Hematopoietic multipotent progenitor cell treated with erythropoietin and hydrocortisone succinate and interleukin-3 and kit ligand, for 15 days (in vitro differentiated cells): ENCODE measurements around the gene ARID4B.
"Not testable (repeated sequence)": the region's sequence is repeated elsewhere in the genome, so short reads cannot be mapped to it uniquely, and the experiment has no call there.

Source experiments
- DNase-seq: peaks from one replicate; pipeline ENCODE4 v3.0.0-alpha.2; 2015; ENCODE audit warnings: low spot score

The ARID4B gene

DNA sequence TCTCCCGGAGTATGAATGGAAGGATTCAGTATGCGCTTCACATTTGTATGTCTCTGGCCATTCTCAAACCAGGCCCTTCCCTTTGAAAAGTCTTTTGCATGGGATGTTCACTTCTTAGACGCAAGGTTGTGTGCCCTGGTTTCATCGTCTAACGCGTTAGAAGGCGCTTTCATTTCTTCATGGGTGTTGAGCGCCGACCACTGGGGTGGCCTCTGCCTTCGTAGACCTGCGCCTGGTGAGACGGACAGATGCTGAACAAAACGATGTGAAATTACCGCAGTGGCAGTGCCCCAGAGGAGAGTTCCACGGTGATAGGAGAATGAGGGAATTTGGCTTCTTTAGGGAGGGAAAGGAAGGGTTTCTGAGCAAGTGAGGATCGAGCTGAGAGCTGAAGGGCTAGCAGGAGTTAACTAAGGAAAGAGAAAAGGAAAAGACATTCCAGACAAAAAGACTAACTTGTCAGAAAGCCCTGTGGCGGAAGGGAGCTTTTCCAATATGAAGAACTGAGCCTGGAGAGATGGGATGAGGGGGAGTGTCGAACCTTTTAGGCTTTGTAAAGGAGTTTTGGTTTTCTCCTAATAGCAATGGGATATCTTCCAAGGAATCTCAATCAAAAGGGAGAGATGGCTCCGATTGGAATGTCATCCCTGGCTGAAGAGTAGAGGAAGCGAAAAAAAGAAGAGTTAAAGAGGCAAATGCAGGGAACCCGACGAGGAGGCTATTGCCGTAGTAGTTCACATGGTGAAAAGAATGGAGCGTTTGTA, 1.3 kb upstream of the ARID4B start:
- DNase-seq: peak; percentile 59

DNA sequence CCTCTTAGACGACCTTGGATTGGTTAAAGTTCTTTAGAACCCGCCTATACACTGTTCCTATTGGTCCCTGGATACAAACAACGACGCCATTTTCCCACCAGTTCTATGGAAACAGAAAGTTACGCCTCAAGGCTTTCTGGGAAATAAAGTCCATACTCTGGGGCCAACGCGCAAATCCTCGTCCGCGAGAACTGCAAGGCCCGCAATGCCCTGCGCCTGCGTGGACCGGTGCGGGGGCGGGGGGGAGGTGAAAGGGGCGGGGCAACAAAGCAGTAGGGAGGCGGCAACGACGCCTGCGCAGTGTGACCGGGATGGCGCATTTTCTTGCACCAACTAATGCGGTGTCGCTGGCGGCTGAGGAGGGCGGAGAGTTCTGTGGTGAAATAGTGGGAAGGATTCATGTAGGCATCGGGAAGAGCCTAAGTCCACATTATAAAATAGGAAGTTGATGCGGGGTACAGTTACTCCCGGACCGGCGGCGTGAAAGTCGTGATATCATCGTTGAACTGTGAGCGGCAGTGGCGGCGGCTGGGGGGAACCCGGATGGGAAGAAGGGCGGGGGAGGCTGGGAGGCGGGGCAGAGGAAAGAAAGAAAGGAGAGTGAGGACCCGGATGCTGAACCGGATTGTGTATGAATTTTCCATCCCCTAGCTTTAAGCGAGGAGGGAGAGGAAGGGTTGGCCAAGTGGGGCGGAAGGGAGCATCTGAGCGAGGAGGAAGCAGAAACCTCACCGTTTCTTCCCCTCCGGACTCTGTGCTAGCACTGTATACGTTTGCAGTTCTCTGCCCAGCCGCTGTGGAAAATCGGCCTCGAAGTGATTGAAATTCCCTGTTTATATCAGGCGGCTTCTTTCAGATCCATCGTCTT, 526 bp upstream of the ARID4B start, which contains the start of gene GGPS1:
GGPS1 (plus strand) TSS at position 300 of the 868 bp plus-strand sequence. CDS start 6,695 bp downstream, outside the sequence.
- peak; percentile 100 for DNase-seq

DNA sequence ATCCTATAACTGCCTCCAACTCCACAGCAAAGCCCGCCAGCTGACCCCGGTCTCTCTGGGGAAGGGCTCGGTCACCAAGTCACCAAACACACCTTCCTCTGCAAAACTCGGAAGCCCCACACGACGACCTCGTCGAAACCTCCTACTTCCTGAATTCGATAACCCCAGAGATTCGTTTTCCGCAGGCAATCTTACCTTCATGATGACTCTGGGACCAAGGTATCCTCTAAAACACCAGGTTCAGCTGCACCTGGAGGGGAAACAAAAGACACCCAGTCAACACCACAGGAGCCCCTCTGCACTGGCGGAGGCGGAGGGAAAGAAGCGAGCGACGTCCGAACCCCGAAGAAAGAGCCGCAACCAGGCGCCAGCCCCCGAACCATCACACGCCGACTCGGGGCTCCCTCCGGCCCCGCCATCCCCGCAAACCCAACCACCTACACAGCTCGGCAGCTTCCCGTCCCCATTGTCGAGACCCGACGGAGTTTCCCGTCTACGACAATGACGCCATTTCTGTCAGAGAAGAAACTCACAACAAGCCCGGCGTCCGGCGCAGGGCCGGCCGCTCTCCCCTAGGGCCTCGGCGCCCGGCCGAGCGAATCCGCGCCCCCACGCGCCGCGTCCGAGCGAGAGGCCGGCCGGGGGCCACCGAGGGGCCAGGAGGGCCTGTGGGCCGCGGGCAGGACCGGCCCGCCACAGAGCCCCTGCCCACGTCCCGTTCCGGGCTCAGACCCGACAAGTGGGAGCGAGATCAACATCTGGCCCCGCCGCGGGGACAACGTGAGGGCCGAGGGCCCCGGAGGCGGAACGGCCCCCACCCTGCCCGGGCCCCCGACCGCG, 1.0 kb downstream of the ARID4B start:
- DNase-seq: no peak

DNA sequence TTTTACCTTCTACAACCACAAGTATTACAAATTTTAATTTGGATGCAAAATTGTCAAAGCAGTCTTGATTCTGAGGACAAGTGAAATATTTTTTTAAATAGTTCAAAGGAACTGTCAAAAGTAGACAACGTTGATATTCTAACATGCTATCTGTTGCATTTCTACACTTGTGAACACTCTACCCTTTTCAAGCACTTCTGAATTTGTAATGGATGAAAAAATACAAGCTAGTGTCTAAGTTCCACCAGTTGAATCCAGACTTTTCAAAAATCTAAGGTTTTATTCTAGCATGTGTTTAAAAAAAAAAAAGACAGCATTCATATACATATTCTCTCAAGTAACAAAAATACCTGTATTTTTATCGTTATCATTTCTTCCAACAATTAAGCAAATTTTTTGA, 2.1 kb downstream of the ARID4B start:
- no peak for DNase-seq

DNA sequence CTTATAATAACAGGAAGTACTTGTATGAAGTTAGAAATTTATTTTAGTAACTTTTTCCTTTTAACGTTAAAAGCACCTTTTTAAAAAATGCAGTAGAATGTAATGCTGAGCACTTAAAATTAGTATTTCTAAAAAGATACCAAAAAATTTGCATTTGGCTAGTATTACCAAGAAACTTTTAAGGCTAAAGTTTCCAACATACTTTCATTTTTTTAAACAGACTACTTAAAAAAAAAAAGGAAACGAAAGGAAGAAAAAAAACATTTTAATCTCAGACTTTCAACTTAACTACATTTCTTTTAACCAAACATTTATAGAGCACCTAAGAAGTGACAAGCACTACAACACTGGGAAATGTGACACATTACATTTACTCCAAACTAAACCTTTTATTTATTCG, 2.8 kb downstream of the ARID4B start:
- DNase-seq: no peak

DNA sequence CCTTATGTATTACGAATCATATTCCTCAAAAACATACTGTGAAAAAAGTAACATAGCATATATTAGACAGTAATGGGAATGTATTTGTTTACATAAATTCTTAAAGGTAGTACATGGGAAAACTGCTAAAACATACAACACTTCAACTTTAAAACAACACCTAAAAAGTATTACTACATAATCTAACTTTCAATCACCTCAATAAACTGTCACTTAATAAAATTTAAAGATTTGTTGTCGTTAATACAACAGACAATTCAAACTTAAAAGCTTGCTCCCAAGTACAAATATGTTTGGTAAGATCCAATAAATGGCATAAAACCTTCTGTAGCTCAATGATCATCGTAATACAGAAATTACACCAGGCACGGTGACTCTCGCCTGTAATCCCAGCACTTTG, 3.7 kb downstream of the ARID4B start:
- DNase-seq: no peak

DNA sequence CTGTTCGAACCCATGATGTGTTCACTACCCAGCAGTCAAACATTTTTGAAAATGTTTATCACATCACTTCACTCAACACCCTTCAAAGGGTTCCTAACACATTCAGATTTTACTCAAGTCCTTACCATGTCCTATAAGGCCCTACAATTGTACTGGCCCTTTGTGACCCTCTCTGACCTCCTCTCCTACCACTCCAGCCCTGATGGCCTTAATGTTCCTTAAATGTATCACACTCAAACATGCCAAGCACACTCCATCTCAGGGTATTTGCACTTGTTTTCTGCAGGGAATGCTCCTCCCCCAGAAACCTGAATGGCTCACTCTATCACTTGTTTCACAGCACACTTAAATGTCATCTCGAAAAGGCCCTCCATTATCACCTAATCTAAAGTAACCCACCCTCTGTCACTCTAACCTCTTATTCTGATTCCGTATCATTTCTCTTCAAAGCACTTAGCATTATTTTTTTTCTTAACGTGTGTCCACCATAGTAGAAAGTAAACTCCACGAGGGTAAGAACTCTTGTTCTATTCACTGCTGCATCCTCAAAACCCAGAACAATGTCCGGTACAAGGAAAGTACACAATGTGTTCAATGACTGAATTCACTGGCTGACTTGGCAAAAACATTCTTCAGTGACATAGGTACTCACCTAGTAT, 7.3 kb downstream of the ARID4B start:
- no peak for DNase-seq

DNA sequence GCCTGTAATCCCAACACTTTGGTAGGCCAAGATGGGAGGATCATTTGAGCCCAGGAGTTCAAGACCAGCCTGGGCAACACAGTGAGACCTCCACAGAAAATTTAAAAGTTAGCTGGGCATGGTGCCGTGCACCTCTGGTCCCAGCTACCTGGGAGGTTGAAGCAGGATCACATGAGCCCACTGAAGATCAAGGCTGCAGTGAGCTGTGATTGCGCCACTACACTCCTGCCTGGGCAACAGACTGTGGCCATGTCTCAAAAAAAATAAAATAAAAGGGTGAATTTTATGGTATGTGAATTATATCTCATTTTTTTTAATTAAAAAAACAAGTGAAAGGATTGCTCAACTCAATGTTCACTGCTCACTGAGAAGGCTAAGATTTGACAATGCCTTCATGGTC, 8.7 kb downstream of the ARID4B start:
- DNase-seq: no peak

DNA sequence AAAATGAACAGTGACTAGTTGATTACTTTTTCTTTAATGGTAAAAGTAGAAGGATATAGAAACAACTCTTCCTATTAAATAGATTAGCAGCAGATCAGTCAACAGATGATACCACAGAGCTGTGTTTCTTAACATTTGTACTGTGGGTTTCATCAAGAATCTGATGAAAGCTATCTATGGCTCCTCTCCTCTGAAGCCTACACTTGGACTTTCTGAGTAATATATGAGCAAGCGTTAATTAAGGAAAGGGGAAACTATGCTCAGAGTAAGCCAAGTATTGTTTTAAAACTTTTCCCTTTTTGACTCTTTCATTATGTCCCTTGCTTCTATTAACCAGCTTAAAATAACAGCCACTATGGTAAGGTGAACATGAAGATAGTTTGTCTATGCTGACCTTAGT, 10.8 kb downstream of the ARID4B start:
- DNase-seq: no peak

DNA sequence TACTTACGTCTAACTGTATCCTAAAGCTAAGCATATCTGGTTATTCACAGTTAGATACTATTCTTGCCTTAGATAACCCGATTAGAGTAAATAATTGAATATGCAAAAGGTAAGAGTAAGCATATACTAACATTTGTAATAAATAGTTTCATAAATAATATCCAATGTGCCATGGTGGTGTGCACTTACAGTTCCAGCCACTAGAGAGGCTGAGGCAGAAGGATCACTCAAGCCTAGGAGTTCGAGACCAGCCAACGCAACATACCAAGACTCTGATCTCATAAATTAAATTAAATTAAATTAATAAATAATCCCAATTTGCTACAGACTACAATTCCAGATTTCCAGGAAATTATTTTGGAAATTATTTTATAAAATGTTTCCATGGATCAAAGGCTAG, 12.2 kb downstream of the ARID4B start:
- DNase-seq: no peak

DNA sequence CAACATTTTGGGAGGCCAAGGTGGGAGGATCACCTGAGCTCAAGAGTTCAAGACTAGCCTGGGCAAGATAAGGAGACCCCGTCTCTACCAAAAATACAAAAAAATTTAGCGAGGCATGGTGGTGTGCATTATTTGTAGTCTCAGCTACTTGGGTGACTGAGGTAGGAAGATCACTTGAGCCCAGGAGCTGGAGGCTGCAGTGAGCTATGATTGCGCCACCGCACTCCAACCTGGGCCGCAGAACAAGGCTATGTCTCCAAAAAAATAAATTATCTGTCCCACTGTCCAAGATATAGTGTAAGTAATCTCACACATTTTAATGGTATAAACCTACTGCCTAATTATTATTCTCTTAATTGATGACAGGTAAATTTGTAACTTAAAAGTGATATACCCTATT, 12.8 kb downstream of the ARID4B start:
- DNase-seq: no peak

DNA sequence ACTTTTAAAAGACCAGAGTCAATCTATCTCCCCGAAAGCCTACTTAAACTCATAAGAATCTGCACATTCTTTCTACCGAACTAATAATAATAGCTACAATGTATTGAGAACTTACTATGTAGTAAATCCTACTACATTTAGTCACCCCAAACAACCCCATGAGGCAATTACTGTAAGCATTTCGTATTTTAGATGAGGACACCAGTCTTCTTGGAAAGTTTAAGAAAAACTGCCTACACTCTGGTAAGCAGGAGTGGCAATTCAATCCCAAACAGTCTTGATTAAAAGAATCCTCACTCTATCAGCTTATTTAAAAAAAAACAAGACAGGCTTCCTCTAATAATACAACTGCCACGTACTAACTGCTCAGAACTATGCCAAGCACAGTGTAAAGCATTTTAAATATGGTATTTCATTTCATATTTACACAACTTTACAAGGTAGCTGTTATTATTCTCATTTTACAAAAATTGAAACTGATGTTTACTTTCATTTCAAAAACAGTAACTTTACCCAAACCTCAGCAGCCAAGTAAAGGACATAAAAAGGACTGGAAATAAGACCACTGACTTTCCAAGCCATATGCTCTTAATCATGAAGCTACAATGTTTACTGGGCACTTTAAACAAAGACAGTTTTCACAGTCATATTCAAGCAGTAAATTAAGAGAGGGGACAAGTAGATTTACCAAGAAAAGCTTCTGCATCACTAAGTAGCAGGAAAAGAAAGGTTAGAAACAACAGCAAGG, 13.9 kb downstream of the ARID4B start:
- DNase-seq: no peak

DNA sequence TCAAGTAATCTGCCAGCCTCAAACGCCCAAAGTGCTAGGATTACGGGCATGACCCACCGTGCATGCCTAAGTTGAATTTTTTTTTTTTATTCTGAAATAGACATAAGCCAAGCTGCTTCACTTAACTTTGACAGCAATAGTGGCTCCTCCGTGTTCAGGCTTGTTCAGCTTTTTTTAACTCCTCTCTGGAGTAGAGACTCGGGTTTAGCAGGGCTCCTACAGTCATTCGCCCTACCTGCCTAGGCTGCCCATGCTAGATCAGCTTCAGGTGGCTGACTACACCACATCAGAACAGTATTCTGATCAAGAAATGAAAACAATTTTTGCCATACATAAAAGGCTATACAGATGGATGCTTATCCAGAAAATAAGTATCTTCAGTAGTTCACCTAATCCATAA, 14.7 kb downstream of the ARID4B start:
- DNase-seq: no peak

DNA sequence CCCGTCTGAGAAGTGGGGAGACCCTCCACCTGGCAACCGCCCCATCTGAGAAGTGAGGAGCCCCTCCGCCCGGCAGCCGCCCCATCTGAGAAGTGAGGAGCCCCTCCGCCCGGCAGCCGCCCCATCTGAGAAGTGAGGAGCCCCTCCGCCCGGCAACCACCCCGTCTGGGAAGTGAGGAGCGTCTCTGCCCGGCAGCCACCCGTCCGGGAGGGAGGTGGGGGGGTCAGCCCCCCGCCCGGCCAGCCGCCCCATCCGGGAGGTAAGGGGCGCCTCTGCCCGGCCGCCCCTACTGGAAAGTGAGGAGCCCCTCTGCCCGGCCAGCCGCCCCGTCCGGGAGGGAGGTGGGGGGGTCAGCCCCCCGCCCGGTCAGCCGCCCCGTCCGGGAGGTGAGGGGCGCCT, 18.8 kb downstream of the ARID4B start:
- not testable (repeated sequence) for DNase-seq

DNA sequence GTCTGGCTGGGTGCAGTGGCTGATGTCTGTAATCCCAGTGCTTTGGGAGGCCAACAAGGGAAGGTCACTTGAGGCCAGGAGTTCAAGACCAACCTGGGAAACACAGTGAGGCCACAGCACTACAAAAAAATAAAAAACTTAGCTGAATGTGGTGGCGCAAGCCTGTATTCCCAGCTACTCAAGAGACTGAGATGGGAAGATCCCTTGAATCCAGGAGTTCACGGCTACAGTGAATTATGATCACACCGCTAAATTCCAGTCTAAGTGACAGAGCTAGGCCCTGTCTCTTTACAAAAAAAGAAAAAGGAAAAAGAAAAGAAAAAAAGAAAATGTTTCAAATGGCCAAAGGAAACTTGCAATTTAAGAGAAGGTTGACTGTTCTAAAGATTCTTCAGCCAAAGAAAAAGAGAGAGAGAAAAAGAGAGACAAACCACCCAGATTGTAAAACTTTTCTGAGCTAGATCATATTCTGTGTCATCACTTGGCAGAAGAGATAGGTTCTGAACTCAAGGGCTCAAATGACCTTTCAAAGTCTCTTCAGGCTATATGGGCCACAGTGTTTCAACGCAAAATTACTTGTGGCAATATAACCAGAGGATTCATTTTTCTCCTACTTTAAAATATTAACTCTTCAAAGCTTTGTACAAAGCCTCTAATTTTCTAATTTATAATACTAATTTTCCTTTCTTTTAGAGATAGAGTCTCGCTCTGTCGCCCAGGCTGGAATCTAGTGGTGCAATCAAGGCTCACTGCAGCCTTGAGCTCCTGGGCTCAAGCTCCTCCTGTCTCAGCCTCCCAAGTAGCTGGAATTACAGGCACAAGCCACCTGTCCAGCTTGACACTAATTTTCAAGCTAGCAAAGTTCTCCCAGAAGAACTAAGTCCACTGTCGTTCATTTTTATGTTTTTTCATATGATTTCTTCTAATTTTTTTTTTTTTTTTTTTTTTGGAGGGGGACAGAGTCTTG, 20.5 kb downstream of the ARID4B start:
- DNase-seq: no peak

DNA sequence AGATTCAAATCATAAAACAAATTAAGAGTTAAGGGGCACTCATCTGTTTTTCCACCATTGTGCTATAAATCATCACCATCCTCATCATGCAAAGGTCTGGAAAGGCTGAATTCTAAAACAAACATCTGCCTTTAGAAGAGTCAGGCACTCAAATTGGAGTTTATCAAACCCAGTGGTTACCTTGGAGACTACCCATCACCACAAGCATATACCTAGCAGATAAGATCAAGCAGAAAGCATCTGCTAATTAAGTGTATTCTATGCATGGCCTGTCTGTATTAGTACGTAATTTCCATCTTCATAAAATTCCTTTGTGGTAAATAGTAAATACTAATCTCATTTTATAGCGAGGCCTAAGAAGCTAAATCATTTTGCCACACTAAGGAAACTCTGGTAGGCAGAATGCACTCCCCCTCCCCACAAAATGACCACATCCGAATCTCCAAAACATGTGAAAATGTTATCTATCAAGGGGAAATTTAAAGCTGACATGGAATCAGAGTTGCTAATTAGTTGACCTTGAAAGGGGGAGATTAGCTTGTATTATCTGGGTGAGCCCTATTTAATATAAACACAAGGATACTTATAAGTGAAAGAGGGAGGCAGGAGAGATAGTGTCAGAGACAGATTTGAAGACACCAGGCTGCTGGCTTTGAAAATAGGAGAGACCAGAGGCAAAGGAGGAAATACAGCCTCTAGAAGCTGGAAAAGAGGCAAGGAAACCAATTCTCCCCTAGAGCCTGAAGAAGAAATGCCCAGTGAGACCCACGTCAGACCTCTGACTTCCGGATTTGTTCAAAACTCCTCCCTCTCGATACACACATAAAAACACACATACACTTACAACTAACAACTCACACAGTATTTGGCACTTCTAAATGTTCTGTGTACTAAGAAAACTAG, 23.2 kb downstream of the ARID4B start:
- DNase-seq: no peak

DNA sequence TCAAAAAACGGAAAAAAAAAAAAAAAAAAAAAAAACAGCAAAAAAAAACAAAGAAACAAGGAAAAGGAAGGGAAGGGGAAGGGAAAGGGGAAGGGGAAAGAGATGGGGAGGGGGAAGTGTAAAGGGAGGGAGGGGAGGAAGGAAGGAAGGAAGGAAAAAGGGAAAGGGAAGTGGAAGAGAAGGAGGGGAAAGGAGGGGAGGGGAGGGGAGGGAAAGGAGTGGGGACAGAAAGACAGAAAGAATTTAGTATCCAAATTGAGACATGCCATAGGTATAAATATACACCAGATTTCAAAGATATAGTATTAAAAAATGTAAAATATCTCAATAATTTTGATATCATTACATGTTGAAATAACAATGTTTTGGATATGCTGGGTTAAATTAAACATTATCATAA, 25.8 kb downstream of the ARID4B start:
- no peak for DNase-seq

DNA sequence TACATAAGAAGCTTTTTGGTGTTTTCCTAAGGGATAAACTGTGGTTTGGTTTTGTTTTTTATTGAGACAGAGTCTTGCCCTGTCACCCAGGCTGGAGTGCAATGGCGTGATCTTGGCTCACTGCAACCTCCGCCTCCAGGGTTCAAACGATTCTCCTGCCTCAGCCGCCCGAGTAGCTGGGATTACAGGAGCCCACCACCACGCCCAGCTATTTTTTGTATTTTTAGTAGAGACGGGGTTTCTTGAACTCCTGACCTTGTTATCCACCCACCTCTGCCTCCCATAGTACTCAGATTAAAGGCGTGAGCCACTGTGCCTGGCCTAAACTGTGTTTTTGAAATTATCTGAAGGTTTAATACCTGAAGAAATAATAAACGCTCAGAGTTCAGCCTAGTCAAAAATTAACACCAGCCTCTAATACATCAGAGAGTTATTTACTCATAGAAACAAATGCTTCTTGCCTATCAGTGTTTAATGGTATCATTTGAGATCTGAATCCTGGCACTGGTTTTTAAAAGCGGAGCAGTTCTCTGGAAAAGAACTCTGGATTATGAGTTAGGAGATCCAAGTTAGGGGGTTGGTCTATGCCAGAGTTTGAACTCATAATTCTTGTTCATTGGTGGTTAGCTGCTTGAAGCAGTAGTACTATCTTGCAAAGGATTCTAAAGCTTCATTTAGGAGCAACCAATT, 28.7 kb downstream of the ARID4B start:
- no peak for DNase-seq
